Measurements from ENCODE around the gene IRF1.
A peak's percentile ranks its signal among the peaks of the same experiment; 100 is the strongest.
"Not testable (repeated sequence)": the region's sequence is repeated elsewhere in the genome, so short reads cannot be mapped to it uniquely, and the experiment has no call there.

IRF1 gene

DNA sequence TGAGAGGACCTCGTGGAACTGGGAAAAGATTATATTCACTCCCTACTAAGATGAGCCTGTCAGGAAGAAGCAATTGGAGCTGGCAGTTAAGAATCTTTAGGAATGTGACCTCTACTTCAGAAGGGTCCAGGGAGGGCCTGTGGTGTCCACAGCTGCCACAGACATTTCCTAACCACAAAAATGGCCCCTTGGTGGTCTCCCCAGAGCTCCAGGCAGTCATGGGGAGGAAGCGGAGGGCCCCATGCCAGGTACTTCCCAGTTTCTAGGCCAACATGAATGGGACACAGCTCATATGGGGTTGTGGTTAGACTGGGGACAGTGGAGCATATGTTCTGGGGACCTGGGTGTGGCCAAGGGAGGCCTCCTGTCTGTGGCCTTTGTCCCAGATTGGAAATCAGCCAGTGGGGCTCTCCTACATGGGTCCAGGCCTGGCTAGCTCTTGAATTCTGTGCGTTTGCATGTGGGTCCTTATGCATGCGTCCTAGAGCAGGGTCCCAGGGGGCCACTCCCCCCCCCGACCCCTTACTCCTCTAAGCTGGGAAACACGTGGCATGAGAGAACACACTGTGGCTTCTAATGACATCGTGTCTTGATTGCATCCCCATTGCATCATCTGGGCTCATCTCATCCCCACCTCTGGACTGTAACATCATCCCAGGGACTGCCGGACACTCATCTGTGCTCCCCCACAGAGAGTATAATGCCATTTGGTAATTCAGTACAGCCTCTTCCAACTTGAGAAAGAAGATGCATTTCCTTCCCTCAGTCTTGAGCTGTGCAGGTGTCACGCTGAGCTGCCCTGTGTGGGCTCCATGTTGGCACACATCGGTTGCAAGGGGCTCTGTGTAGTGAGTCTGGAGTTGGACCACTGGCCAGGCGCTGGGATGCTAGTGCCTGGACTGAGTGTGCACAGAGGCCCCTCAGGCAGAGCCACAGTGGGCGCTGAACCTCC lies 31.3 kb downstream of the IRF1 start:
- no peak for DNase-seq

DNA sequence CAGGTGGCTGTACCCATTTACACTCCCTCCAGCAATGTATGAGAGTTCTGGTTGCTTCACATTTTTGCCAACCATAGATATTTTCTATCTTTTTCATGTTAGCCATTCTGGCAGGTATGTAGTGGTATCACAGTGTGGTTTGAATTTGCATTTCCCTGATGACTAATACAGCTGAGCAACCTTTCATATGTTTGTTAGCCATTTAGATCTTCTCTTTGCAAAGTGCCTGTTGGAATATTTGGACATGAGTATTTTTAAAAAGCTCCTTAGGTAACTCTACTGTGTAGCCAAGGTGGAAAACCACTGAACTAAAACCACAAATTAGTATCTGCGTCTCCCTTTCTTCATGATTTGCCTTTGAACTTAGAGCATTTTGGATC lies 31.9 kb downstream of the IRF1 start:
- peak; percentile 62 for DNase-seq

DNA sequence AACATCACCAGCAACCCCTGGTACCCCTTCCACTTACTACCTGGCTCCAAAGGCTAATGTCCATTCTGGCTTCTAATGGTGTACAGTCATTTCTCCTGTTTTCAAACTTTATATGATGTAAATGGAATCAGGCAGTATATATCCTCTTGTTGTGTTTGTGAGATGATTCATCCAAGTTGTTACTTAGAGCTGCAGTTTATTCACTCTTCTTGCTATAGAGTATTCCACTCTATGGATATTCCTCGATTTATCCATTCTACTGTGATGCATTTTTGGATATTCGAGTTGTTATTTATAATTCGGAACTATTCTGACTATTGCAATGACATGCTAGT lies 32.4 kb downstream of the IRF1 start:
- DNase-seq = peak; percentile 56

DNA sequence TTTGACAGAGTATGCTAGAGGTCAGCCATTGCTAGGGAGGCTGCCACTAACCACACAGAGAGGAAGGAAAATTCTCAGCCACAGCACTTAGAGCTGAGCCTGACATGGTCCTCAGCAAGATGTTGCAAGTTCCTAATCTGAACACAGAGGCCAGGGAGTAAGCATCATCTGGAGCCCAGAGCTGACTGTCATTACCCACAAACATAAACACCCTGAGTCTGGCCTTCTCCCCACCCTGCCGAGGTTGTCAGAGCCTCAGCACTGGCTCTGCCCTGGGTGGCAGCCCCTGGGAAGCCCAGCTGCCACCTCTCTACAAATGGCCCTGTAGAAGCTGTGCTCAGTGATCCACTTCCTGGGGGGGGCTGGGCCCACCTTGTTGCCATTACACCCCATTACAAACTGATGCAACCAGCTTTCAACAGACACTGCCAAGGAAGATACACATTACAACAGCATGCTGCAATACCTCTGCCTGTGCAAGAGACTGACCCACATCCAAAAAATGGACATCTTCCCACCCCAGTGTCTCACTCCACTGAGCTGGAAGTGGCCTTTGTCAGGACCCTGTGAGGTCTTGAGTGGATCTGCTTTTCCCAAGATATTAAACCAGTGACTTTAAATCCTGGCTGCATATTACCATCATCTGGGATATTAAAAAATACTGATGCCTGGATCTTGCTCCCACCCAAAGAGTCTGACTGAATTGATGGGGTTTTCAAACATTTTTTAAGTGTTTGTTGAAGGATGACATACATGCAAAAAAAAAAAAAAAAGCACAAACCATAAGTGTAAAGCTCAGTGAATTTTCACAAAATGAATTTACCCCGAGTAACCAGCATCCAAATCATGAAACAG lies 33.0 kb downstream of the IRF1 start:
- DNase-seq = peak; percentile 82

DNA sequence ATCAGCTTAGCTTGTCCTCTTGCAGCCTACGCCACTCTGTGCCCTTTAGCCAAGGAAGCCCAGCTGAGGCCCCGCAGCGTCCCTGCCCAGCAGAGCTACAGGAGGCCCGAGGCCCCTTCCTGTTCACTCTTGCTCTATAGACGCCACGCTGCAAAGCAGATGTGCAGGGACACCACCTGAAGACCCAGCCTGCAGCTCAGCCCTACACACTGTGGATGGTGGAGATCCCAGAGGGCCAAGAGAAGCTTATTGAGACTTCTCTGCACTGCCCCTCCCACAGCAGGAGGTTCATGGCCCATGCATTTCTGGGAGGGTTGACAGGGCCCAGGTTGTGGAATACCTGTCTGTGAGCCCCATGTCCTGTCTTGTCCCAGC lies 33.6 kb downstream of the IRF1 start:
- no peak for DNase-seq

DNA sequence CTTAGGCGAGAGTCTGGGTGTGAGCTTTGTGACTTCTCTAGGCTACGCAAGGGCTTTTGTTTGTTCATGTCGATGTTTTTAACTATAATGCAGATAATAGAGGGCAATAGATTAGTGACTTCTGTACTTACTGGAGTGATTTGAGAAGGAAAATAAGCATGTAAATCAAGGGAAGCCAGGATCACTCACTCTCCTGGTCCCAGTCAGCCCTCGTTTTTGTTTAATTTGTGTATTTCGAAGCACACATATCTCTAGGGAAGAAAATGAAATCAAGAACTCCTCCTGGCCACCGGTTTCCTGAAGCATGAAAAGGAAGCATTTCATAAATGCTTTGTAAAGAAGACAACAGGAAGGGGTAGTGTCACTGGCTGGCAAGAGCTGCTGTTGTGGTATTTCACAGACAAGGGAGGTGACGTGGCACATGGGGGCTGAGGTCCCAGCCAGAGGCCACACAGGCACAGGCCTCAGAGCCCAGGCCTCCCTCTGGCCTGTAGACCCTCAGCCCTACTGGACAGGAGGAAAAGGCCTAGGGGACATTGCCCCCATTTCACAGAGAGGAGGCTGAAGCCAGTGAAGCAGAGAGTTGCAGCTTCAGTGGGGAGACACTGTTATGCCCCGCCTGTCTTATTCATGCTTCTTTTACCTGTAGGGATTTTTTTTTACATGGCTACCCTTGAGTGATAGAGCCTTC lies 34.1 kb downstream of the IRF1 start:
- peak; percentile 45 for DNase-seq

DNA sequence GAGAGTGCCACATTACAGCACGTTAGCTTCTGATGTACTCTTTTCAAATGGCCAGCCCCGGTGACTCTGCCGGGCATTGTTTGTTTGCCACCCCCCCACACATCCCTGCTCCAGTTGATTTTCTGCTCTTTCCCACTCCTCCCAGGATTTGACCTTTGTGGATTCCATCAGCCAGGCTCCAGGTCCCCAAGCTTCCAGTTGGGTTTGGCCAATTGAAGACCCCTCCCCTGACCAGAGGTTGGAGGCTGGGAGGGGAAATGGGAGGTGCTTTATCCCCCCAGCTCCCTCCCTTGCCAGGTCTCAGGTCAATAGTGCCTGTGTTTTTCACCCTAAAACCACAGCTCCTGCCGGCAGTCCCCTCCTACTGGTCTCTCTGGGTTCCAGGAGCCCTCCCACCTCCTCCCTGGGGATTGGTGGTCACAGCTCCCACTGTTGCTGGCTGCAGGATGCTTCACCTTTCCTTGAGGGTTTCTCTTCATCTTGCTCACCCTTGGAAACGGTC lies 34.9 kb downstream of the IRF1 start:
- DNase-seq = no peak

DNA sequence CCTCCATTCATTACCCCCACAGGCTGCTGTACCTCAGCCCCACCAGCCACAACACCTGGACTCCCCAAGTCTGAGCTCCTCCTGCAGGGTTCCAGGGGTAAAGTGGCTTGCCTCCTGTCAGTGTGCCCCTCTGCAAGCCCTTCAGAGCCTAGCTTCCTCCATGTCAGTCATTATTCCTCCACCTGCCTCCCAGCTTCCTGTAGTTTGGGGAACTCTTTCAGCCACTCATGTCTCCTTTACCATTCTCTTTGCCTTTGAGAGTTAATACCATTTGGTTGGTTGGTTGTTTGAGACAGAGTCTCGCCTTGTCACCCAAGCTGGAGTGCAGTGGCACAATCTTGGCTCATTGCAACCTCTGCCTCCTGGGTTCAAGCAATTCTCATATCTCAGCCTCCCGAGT lies 36.2 kb downstream of the IRF1 start:
- DNase-seq = no peak

DNA sequence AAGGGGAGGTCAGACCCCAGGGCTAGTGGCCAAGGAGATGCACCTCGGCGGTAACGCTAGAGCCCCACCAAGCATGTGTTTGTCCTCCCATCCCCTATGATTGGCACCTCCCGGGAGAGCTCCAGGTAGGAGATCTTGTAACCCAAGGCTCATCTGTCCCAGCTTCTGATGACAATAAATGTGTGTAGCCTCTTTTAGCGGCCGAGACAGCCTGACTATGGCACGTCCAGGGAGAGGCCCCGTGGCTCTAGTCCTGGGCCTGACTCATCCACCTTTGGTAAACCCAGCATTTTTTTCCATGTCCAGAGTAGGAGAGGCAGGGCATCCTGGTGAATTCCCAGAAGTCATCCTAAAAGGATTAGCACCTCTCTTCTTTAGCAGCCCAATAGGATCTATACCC lies 39.2 kb downstream of the IRF1 start:
- peak; percentile 24 for DNase-seq

DNA sequence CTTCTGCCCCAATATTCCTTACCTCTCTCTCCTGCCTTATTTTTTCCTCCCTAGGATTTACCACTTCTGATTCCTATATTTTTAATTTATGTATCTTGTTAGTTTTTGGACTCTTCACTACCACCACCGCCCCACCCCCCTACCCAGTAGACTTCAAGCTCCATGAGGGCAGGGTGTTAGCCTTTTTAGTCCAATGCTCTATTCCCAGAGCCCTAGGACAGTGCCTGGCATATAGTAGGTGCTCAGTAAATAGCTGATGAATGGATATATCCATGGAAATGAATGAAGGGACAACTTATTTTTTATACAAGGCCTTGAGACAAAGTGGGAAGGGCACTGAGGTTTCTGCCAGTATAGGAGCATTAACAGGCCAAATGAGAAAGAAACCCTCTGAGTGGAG lies 41.5 kb downstream of the IRF1 start:
- DNase-seq = no peak

DNA sequence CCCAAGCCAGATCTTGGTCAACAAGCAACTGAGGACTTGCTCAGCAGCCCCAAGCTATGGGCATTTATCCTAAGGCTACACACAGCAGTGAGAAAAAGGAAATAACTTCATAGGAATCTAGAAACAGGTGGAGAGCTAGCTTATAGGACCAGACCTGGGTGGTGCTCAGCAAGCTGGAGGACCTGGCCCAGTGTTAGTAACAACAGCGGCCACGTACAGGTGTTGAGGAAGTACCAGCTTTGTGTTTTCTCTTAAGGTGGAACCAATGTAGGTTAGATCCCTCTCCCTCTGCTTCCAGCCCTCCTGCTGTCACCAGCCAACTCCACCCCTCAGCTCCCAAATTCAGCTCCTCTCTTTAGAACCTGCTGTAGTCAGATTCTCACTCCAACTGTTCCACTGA lies 43.4 kb downstream of the IRF1 start:
- DNase-seq = no peak

DNA sequence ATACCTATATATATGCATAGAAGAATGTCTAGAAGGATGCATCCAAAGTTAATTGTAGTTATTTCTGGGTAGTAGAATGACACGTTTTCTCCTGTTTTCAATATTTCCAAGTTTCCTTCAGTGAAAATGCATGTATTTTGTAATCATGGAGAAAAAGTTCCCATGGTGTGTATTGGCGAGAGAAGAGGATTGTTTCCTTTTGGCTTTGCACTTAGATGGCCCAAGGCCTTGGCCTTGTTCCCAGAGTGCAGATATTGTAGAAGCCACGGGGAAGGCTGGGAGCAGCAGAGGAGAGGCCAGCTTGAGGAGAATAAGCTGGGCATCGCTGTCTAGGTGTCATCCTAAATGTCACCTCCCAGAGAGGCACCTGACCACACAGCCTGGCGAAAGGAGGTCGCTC lies 44.0 kb downstream of the IRF1 start:
- no peak for DNase-seq

DNA sequence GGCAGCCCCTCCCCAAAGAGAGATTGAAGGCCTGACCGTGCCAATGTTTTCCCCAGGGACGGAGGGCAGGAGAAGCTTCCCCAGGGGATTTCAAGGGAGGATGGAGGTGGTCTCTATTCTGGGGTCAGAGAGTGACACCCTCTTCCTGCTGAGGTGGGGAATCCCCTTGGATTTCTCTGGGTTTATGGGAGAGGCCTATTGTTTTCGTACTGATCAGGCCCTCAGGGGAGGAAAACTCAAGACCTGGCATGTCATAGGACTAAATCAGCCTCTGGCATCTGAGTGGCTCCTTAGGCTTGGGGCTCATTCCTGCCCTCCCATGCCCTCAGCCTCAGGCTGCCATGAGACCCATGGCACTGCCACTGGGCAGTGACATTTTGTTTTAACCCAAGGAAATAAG lies 44.6 kb downstream of the IRF1 start:
- DNase-seq = no peak

DNA sequence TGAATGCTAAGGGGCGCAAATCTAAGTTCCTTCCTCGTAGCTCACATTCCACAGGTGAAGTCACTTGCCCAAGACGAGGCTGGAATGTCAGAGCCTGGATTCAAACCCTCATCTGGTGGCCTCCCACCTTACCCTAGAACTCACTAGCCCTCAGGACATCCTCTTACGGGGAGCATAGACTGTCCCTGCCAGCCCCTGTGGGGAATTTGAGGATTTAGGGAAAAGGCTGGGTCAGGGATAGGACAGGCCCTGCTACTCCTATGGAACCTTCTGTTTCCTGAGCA lies 45.0 kb downstream of the IRF1 start:
- DNase-seq = no peak

DNA sequence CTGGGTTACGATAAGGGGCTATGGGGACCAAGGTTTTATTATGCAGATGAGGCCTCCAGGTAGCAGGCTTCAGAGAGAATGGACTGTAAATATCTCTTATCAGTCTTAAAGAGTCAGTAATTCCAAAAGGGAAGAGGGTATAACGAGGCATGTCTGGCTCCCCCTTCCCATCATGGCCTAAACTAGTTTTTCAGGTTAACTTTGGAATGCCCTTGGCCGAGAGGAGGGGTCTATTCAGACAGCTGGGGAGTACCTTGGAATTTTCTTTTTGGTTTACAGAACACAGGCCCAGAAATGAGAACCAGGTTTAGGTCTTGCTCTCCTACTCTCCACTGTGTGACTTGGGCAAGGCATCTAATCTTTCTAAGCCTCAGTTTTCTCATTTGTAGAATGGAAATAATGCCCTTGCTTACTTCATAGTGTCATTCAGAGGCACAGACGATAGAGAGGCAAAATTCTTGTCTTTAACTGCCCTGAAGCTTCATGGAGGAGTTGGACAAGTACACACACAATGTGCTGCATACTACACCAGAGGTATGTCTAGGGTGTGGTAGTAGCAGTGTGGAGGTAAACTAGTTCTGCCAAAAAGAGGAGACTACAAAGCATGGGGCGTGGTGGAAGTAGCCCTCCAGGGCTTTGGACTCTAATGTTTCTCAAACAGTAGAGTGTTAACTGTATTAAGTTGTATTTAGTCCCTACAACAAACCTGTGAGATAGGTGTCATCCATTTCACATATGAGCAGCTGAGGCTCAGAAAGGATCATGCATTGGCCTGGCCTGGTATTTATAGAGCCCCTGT lies 45.5 kb downstream of the IRF1 start:
- no peak for DNase-seq

DNA sequence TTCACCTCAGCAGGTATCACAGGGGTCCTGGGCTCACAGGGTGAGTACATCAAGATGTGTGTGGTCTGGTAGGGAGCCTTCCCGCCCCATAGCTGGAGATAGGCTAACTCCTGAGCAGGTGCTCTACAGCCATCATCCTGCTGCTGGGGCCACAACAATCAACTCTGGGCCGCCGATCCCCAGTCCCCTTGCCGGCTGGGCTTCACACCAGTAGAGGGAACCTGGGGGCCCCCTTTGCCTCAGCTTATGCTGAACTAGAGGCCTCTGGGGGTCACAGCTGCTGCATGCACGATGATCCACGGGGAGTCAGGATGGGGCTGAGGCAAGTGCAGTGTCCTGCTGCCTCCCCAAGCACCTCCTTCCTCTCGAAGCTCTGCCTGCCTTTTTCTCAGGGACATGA lies 46.5 kb downstream of the IRF1 start:
- no peak for DNase-seq

DNA sequence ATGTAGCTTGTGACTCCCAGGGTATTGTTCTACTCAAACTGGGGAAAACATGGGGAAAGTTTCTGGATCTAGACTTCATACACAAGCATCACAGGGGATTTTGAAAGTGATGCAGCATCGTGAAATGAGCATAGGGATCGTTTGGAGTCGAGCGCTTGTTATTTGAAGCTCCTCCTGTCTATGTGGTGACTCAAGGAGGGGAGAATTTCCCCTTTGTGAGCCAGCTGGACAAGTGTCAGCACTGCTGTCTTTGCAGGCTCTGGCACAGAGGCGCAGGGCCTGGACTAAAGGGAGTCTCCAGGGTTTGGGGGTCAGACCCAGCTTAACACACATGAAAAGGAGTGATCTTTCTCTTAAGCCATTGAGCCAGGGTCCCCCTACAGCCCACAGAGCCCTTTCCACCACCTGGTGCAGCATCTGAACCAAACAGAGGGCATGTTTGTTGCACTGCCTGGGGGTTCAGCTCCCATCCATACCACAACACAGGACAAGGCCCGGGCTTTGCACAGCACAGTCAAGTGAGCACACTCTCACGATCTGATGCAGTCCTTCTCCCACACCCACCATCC lies 51.0 kb downstream of the IRF1 start:
- peak; percentile 83 for DNase-seq

DNA sequence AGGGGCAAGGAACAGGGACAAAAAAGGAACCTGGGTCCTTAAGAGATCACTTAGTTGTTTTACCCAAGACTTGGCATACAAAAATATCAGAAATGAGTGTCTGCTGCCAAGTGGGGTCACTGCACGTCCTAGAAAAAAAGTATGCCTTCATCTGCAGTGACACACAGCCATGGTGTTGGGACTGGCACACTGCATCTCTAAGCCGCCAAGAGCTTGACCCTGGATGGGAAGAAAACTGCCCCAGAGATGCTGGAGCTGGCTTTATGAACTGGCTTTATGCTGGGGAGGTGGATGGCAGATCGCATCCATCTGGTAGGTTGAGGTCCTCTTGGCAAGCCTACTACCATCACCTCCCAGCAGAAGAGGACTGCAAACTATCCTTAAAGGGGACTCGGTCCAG lies 51.7 kb downstream of the IRF1 start:
- no peak for DNase-seq

DNA sequence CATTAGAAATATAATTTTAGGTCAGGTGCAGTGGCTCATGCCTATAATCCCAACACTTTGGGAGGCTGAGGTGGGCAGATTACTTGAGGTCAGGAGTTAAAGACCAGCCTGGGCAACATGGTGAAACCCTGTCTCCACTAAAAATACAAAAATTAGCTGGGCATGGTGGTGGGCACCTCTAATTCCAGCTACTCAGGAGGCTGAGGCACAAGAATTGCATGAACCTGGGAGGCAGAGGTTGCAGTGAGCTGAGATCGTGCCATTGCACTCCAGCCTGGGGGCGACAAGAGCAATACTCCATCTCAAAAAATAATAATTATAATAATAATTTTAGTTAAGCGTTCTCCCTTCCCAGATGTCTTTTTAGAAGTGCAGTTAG lies 52.3 kb downstream of the IRF1 start:
- DNase-seq = not testable (repeated sequence)

DNA sequence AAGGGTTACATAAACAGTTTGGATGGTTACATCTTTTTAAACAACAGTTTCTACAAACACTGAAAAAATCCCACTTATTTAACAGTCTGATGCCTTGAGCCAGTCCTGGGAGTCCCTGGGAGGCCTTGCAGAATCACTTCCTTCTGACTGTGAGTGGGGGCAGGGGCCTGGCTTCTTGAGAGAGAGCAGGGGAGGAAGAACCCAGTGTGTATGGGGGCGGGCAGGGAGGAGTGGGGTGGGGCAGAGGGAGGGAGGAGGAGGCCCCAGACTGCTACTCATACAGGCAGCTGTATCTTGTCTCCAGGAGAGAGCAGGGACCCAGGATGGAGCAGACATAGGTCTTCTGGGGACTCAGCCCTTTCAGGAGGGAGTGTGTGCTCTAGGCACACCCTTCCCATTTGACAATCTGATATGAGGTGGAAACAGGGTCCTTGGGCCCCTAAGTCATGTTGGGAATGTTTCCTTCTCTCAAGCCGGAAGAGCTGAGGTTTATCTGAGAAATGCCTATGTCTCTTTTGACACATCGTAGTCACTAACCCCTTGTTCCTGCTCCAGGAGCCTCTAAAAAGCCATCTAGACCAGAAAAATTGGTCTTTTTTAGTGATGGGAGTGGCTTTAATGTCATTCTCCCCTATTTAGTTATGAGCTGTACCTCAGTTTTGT lies 52.8 kb downstream of the IRF1 start:
- DNase-seq = peak; percentile 82

DNA sequence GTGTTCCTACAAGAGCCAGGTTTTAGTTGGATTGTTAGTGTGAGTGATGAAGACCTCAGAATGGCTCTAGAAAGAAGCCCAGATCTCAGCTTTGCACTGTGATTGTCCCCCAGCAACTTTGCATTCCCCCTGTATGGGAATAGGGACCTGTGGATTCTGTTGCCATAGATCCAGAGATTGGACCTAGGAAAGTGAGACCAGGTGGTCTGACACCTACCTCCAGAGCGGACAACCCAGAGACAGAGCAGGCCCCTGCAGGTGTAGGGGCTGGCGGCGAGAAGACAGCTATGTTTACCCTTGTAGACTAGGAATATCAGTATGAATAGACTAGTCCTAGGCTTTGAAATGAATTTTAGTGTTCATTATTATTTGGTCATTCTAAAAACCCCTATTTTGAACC lies 53.6 kb downstream of the IRF1 start:
- no peak for DNase-seq

DNA sequence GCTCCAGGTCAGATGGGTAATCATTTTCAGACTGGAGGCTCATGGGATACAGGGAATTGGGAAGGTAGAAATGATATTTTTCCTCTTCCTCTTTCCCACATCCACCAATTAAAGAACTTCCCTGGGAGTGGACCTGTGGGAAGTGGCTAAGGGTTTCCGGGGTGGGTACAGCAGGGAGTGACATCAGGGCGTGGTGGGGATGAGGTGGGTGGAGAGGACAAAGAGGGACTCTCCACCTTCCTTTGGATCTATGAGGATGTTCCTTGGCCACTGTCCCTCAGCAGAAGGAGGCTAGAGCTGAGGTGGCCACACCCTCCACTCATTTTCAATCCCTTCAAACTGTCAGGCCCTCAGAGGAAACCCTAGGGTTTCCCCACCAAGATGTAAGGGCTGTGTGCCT lies 54.7 kb downstream of the IRF1 start:
- no peak for DNase-seq

All from HCEC 1CT (cell line).